HepG2 (cell line): ENCODE measurements around the gene ZNF620. TPM values are rescaled to one million over a fixed set of nuclear protein-coding genes. Genes with fewer than 3 reads are reported as not detected.

Experiments used
- ATAC-seq: fragments of 200-7000 bp; cut with Tn5 transposase; 3 replicates; pipeline ENCODE4 v1.9.1; 2020; ENCODE audit warnings: mild to moderate bottlenecking, moderate library complexity
- BruUV-seq: library from RNA; stranded (reverse); fragments of 400-500 nt; replicated peaks from 2 replicates; lab custom pipeline; 2021; lab: Mats Ljungman, UMichigan
- CTCF ChIA-PET: fragments of 300-600 bp; formaldehyde crosslinking; extraction: SDS; loops from one replicate; lab custom pipeline; 2021; ENCODE audit warnings: low total read pairs, inconsistent platforms, low intra/inter-chr PET ratio; lab: Yijun Ruan, JAX
- POLR2A ChIA-PET: fragments of 350-600 bp; sonication (Branson Sonifier 250); formaldehyde crosslinking; loops from one replicate; lab custom pipeline; 2020; ENCODE audit warnings: antibody characterized with exemption, inconsistent platforms; lab: Yijun Ruan, JAX
- DNase-seq: peaks from one replicate; pipeline ENCODE4 v3.0.0-alpha.2; 2015; ENCODE audit warnings: low spot score
- FAIRE-seq: peaks from 3 replicates; lab custom pipeline; 2011; peaks lifted over from hg19 to GRCh38; lab: Jason Lieb, UNC
- H2AFZ ChIP-seq: one replicate; pipeline ENCODE4 v1.6.1; 2011; ENCODE audit warnings: low read length, inconsistent platforms
- H3K27ac ChIP-seq: fragments of 300-600 bp; 3 replicates; pipeline ENCODE4 v1.8.0; 2011; ENCODE audit warnings: mixed run types, mild to moderate bottlenecking, mixed read lengths, low read length, inconsistent platforms; ENCODE audit not compliant: insufficient read depth; ENCODE audit errors: extremely low read length
- H3K27me3 ChIP-seq, 2 experiments: fragments of 200-600 bp in 1 of 2; 2 replicates in 1 of 2; 3 replicates in 1 of 2; pipeline versions ENCODE4 v1.6.0 to v1.8.0; 2011; ENCODE audit warnings: low read length in 2 of 2, mild to moderate bottlenecking in 2 of 2, moderate library complexity in 2 of 2, inconsistent platforms in 1 of 2; ENCODE audit not compliant: insufficient read depth in 2 of 2, control insufficient read depth in 1 of 2
- H3K36me3 ChIP-seq, 2 experiments: fragments of 200-600 bp in 1 of 2; replicated peaks in 1 of 2; 2 replicates in 1 of 2; 3 replicates in 1 of 2; pipeline versions ENCODE4 v1.5.1 to v1.8.0; 2011; ENCODE audit warnings: low read length in 2 of 2, inconsistent platforms in 1 of 2; ENCODE audit not compliant: insufficient read depth in 2 of 2, control insufficient read depth in 1 of 2
- H3K4me1 ChIP-seq: 2 replicates; pipeline ENCODE4 v1.5.1; 2012; ENCODE audit warnings: low read length, inconsistent platforms; ENCODE audit not compliant: insufficient read depth
- H3K4me2 ChIP-seq: 2 replicates; pipeline ENCODE4 v1.6.0; 2011; ENCODE audit warnings: low read depth, low read length, inconsistent platforms
- H3K4me3 ChIP-seq, 3 experiments: fragments of 200-600 bp in 1 of 3; sonication (generic), shearing (Covaris generic) in 1 of 3; replicated peaks in 1 of 3; 2 replicates each; pipeline ENCODE4 v1.5.1; 2011 to 2016; ENCODE audit warnings: low read length in 3 of 3, inconsistent platforms in 2 of 3, low read depth in 2 of 3, mild to moderate bottlenecking in 2 of 3, control low read depth in 1 of 3, mixed read lengths in 1 of 3; ENCODE audit not compliant: insufficient read depth in 1 of 3
- H3K79me2 ChIP-seq: one replicate; pipeline ENCODE4 v1.6.1; 2011; ENCODE audit warnings: low read length, inconsistent platforms; ENCODE audit not compliant: insufficient read depth
- H3K9ac ChIP-seq: 2 replicates; pipeline ENCODE4 v1.6.0; 2011; ENCODE audit warnings: mild to moderate bottlenecking, low read depth, low read length, inconsistent platforms; ENCODE audit not compliant: insufficient read depth
- H3K9me3 ChIP-seq: 2 replicates; pipeline ENCODE4 v1.5.1; 2012; ENCODE audit warnings: mild to moderate bottlenecking, low read length
- H4K20me1 ChIP-seq: 2 replicates; pipeline ENCODE4 v1.6.0; 2011; ENCODE audit warnings: inconsistent platforms, mild to moderate bottlenecking, low read length, moderate library complexity; ENCODE audit not compliant: insufficient read depth
- CENPX ChIP-seq: sonication (generic); formaldehyde crosslinking; IDR thresholded peaks from 2 replicates; pipeline ENCODE4 v1.9.0; 2021; ENCODE audit warnings: mild to moderate bottlenecking, missing genetic modification reagents, moderate library complexity
- NFKBIZ ChIP-seq: IDR thresholded peaks from 2 replicates; pipeline ENCODE4 v1.6.1; 2018; ENCODE audit warnings: missing genetic modification reagents, missing compliant biosample characterization
- PHF8 ChIP-seq: sonication (generic); formaldehyde crosslinking; IDR thresholded peaks from 2 replicates; pipeline ENCODE4 v1.5.0; 2020; ENCODE audit warnings: missing genetic modification reagents
- RARG ChIP-seq: sonication (generic); formaldehyde crosslinking; IDR thresholded peaks from 2 replicates; pipeline ENCODE4 v1.4.0; 2020; ENCODE audit warnings: low read depth, mild to moderate bottlenecking, missing genetic modification reagents
- REPIN1 ChIP-seq: sonication (generic); formaldehyde crosslinking; IDR thresholded peaks from 2 replicates; pipeline ENCODE4 v1.8.0; 2022; ENCODE audit warnings: missing genetic modification reagents, low read depth, mild to moderate bottlenecking, borderline replicate concordance
- SCMH1 ChIP-seq: sonication (generic); formaldehyde crosslinking; IDR thresholded peaks from 2 replicates; pipeline ENCODE4 v1.9.0; 2021; ENCODE audit warnings: missing genetic modification reagents, mild to moderate bottlenecking, borderline replicate concordance
- ZNF224 ChIP-seq: sonication (generic); formaldehyde crosslinking; IDR thresholded peaks from 2 replicates; pipeline ENCODE4 v1.5.0; 2020; ENCODE audit warnings: mild to moderate bottlenecking, missing genetic modification reagents
- ZNF737 ChIP-seq: sonication (generic); formaldehyde crosslinking; IDR thresholded peaks from 2 replicates; pipeline ENCODE4 v1.5.0; 2020; ENCODE audit warnings: missing genetic modification reagents, mild to moderate bottlenecking, borderline replicate concordance
- ZNF788 ChIP-seq: sonication (generic); formaldehyde crosslinking; IDR thresholded peaks from 2 replicates; pipeline ENCODE4 v1.5.0; 2020; ENCODE audit warnings: mild to moderate bottlenecking, missing genetic modification reagents, borderline replicate concordance
- ZSCAN21 ChIP-seq: sonication (generic); formaldehyde crosslinking; IDR thresholded peaks from 2 replicates; pipeline ENCODE4 v1.8.0; 2022; ENCODE audit warnings: mild to moderate bottlenecking, missing genetic modification reagents, moderate library complexity, borderline replicate concordance
- WGBS: methylation state at CpG from one replicate; pipeline ENCODE4 v1.1.6; 2017; ENCODE audit warnings: low lambda C conversion rate; 5-methylcytosine and 5-hydroxymethylcytosine counted together
- in situ Hi-C: cut with HindIII; loops from 2 replicates; pipeline ENCODE4 v1.10.0; 2017; ENCODE audit warnings: low pct_unique_long_range_greater_than_20kb; ENCODE audit not compliant: extremely low pct_ligation_motif_present
- intact Hi-C: fragments of 100-400 bp; cut with micrococcal nuclease; formaldehyde crosslinking; loops from one replicate; pipeline ENCODE4 v1.10.0; 2022; ENCODE audit not compliant: unreplicated experiment
- polyA plus RNA-seq, 8 experiments: library from polyadenylated mRNA; depleted of rRNA in 3 of 8; stranded (reverse) in 7 of 8; unstranded in 1 of 8; fragments of >200 nt; fragmentation: Illumina TruSeq in 4 of 8; extraction: Trizol in 4 of 8; gene quantifications; 2 replicates each; pipeline versions ENCODE4 v1.2.1 to v1.2.3, GENCODE V29; 2011 to 2016; ENCODE audit warnings: low read depth in 4 of 8, missing spikeins in 1 of 8, mixed read lengths in 1 of 8; ENCODE audit not compliant: insufficient read depth in 1 of 8
- total RNA-seq, 5 experiments: library from RNA; depleted of rRNA; stranded (reverse); fragments of >200 nt; fragmentation: Illumina TruSeq; extraction: Trizol; gene quantifications; 2 replicates each; pipeline ENCODE4 v1.2.3, GENCODE V29; 2016; ENCODE audit warnings: low read depth in 1 of 5
- TF ChIP-seq, protein P1 (sequence below): sonication (generic); formaldehyde crosslinking; IDR thresholded peaks from 2 replicates; pipeline ENCODE4 v1.4.0; 2020; ENCODE audit warnings: mild to moderate bottlenecking, missing genetic modification reagents
- TF ChIP-seq, protein P2 (sequence below): IDR thresholded peaks from 2 replicates; pipeline ENCODE4 v1.6.1; 2016; ENCODE audit warnings: mild to moderate bottlenecking, missing biosample characterization, missing genetic modification reagents

ZNF620 gene
- total and polyA plus RNA-seq, 2 of the 13 experiments (the other 11 are each of a cell fraction or from before 2014, with no cell fraction given) = 2.3 to 12.2 TPM

DNA sequence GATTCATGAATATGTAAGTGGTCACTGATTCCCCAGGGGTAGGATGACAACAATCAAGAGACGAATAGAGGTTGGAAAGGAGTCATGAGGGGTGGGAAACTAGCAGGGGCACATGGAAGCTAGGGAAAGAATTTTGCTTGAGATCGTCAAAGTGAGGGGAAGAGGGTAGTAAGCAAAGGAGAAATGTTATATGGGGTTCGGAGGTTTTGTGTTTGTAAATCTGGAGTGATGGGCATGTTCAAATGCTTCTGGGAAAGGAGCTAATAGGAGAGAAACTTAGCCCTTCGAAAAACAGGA is 40.8 kb upstream of the ZNF620 start:
- ChIA-PET CTCF (no interaction called here), POLR2A (interaction anchor here (0.9 to 3.6 kb wide), 4 partner anchors 12 to 40 kb away, joined by 3 to 14 read pairs (median 6); partner anchors contain the start of genes ZNF619 and ZNF620)
- WGBS = 95% methylated on average over 4 of the region's 4 CpGs
- Histone ChIP-seq H3K27me3 (no peaks in the 10 kb centered on the region), H3K79me2 (peaks cover 4% of the 10 kb centered on the region), H3K4me1 (peaks cover 19% of the 10 kb centered on the region), H2AFZ (no peak overlapping the region), H3K27ac (no peak overlapping the region), H3K9me3 (no peaks in the 10 kb centered on the region), H3K4me3 (no peak overlapping the region), H3K36me3 (peaks cover 8 to 27% of the 10 kb centered on the region in 2 experiments), H3K4me2 (no peak overlapping the region), H3K9ac (no peak overlapping the region), H4K20me1 (peaks cover 5% of the 10 kb centered on the region)
- FAIRE-seq (no peak), DNase-seq (no peak), ATAC-seq (no peak)
- no TSS peak for BruUV-seq
- TF ChIP-seq, protein P1, sequence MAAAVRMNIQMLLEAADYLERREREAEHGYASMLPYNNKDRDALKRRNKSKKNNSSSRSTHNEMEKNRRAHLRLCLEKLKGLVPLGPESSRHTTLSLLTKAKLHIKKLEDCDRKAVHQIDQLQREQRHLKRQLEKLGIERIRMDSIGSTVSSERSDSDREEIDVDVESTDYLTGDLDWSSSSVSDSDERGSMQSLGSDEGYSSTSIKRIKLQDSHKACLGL = no peak
- TF ChIP-seq RARG (CRISPR knock-in tag) (no peak), REPIN1 (CRISPR knock-in tag) (no peak), ZNF737 (CRISPR knock-in tag) (no peak), CENPX (CRISPR knock-in tag) (no peak), ZSCAN21 (CRISPR knock-in tag) (no peak), SCMH1 (CRISPR knock-in tag) (no peak), NFKBIZ (CRISPR knock-in tag) (no peak), ZNF224 (CRISPR knock-in tag) (no peak), PHF8 (CRISPR knock-in tag) (no peak), ZNF788 (CRISPR knock-in tag) (no peak)
- TF ChIP-seq, protein P2, sequence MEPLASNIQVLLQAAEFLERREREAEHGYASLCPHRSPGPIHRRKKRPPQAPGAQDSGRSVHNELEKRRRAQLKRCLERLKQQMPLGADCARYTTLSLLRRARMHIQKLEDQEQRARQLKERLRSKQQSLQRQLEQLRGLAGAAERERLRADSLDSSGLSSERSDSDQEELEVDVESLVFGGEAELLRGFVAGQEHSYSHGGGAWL (CRISPR knock-in tag) = no peak
- in situ Hi-C loops = no loop called here
- intact Hi-C loops = no loop called here
